ENCODE results near the gene SELENOF.

The SELENOF gene

GRCh38 chr1:86913896-86914600, at the start of gene SELENOF:
TSS of gene SELENOF (minus strand) at chr1:86914126. CDS start at chr1:86914111, 15 bp downstream.
- DNase-seq = peak; percentile 100

DNA sequence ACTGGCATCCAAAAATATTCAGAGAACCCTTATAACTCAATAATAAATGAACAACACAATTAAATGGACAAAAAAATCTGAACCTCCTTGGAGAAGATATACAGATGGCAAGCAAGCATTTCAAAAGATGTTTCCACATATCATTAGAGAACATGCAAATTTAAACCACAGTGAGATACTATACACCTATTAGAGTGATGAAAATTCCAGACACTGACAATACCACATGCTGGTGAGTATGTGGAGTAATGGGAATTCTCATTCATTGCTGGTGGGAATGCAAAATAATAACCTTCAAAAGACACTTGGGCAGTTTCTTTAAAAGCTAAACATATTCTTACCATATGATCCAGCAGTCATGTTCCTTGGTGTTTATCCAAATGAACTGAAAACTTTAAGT, 46.6 kb upstream of the SELENOF start:
- DNase-seq = no peak

DNA sequence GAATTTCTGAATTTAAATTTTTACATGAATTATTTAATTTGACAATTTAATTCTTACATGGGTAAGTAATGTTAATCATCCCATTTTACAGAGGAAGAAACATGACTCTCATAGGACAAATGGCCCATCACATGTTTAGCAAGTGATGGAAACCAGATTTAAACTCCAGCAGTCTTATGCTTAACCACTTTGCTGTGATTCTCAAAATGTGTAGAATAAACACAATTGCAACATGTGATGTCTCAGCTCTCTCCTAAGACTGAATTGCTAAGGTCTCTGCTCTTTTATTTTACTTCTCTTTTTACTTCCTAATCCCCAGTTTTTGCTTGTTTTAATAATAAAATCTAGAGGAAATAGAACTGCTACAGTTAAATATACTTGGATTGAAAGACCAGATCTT, 43.3 kb upstream of the SELENOF start:
- no peak for DNase-seq

DNA sequence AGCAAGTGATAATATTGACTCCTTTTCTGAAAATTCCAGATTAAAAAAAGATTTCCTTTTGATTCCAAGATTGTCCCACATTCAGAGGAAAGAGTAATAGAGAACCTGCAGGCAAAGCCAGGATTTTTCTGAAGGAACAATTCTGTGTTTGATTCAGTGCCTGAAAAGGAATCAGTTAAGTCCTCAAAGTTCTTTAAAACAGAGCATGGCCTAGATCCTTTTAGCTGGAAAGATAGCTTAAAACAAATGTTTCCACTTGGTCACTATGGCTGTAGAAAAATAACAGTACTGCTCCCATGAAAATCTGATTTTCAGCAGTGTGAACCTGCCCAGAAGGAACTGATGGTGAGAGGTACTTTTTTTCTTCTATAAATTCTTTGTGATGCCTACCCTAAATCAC, 42.3 kb upstream of the SELENOF start:
- no peak for DNase-seq

DNA sequence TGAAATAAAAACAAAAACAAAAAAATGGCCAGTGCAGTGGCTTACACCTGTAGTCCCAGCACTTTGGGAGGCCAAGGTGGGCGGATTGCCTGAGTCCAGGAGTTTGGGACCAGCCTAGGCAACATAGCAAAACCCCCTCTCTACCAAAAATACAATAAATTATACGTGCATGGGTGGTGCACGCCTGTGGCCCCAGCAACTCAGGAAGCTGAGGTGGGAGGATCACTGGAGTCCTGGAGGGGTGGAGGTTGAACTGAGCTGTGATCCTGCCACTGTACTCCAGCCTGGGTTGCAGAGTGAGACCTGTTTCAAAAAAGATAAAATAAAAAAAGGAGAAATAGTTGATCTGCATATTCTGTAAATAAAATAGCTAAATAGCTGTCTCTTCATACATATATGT, 41.8 kb upstream of the SELENOF start:
- DNase-seq = no peak

DNA sequence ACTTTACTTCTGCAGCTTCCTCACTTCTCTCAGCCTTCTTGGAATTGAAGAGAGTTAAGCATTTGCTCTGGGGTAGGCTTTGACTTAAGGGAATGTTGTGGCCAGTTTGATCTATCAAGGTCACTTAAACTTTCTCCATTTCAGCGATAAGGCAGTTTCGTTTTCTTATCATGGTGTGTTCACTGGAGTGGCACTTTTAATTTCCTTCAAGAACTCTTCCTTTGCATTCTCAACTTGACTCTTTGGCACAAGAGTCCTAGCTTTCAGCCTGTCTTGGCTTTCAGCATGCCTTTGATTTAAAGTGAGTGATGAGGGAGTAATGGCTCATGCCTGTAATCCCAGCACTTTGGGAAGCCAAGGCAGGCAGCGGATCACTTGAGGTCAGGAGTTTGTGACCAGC, 39.2 kb upstream of the SELENOF start:
- no peak for DNase-seq

GRCh38 chr1:86951430-86951829, 37.5 kb upstream of the SELENOF start:
- no peak for DNase-seq

DNA sequence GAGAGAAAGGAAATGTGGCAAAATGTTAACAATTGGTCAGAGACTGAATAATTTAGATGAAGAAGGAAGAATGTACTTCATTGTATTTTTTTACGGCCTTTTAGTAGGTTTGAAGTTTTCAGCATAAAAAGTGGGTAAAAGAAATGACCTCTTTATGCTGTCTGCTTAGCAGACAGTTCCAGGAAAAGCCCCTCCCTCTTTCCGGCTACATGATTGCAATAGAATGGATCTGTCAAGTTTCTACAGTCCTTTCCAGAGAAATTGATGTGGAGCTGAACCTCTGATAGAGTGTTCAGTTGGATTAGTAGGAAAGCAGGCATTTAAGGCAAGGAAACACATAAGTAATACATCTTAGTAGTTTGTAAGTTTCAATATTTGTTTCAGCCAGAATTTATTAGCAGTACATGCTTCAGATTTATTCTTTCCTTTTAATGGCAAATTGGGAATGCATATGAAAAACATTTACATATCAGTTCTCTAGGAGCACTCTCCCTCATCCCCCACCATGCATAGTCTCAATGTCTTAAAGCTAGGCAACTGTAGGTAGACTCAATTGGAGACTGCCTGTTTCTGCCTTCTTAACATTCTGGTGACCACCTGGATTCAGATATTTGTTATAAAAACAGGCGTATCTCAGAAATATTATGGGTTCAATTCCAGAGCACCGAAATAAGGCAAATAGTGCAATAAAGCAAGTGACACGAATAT, 36.9 kb upstream of the SELENOF start:
- DNase-seq = no peak

DNA sequence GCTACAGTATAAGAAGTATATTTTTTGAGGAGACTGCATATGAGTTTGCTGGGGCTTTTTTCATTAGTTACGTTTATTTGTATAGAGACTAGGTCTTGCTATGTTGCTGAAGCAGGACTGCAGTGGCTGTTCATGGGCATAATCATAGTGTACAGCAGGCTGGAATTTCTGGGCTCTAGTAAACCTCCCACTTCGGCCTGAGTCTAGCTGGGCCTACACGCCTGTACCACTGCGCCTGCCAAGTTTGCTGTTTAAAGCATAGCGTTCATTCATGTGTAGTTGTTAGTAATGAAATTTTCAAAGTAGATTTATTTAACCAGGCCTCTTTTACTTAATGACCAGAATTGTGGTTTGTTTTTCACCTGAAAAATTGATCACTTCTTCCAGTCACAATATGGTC, 34.3 kb upstream of the SELENOF start:
- DNase-seq = no peak

- no peak for DNase-seq
Observed at GRCh38 chr1:86942743-86943142, 28.8 kb upstream of the SELENOF start.

DNA sequence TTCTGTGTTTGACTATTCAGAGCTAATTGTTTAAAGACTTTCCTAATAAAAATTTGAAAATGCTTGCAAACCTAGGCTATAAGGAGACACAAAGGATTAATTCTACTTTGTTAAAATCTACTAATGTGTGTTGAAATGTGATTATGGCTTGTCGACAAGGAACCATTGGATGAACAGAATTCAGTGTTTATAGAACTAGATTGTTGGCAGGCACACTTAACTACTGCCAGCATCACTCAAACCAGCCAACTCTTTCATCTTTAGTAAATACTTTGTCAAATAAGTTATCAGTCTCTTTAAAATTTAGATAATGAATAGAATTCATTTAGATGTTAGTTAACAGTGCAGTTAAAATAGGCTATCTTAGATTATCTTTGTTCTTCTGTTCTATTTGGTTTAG, 28.1 kb upstream of the SELENOF start:
- DNase-seq = no peak

- no peak for DNase-seq
Observed at GRCh38 chr1:86940599-86940998, 26.7 kb upstream of the SELENOF start.

DNA sequence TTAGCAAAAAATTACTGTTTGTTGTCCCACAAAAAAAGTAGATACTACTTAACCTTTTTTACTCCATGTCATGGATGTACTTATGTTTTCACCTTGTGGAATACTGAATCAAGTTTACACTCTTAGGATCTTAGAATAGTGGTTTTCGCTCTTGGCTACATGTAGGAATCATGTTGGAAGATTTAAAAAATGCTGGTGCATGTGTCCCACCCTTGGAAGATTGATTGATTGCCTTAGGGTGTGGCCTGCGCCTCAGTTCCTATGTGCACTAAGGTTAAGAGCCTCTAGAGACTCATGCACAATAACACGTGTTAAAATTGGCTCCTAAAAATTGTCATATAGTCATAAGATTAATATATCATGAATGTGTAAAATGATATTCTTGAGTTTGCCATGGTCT, 25.5 kb upstream of the SELENOF start:
- no peak for DNase-seq

DNA sequence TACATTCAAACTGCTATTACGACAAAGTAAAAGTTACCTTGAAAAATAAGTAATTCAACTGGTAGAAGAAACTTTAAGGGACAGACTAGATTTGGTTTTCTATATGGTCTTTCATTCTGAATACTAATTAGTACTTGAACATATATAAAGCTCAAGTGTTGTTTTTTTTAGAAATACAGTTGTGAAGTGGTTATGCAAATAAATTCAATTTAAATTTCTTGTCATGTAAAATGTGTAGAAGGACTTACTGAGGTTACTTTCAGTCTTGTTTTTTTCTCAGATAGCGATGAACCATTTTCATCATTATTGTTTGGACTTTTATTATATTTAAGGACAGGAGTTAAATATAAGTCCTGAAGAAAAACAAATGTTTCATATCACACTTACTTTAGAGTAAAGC, 24.9 kb upstream of the SELENOF start:
- no peak for DNase-seq

- DNase-seq = no peak
Observed at GRCh38 chr1:86938450-86938849, 24.5 kb upstream of the SELENOF start.

DNA sequence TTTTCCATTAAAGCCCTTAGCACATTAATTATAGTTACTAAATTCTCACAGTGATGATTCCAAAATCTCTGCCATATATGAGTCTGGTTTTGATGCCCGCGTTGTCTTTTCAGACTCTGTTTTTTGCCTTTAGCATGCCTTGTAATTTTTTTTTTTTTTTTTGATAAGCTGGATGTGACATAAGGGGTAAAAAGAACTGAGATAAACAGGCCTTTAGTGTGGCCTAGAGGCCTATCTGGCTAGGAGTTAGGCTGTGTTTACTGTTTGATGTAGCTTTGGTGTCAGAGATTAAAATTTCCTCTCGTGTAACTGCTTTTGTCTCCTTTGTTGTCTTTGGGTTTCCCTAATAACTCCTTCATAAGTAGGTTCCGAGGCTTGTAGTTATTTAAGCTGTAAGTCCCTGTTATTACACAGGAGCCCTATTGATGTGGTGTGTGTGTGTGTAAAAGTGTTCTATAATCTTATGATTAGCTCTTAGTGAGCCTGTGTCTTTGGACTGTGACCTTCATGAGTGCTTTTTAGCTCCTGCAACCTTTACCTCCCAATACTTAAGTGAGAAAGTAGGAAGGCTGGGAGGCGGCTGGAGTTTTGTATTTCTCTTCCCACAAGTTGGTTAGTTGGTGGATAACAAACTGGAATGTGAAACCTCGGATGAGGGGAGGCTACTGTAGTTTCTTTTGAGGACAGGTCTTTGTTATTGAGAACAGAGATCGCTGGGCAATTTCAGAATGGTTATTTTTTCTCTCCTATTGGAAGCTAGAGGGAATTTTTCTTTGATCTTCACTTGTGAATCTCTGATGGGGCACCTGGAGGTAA, 19.8 kb upstream of the SELENOF start:
- no peak for DNase-seq

DNA sequence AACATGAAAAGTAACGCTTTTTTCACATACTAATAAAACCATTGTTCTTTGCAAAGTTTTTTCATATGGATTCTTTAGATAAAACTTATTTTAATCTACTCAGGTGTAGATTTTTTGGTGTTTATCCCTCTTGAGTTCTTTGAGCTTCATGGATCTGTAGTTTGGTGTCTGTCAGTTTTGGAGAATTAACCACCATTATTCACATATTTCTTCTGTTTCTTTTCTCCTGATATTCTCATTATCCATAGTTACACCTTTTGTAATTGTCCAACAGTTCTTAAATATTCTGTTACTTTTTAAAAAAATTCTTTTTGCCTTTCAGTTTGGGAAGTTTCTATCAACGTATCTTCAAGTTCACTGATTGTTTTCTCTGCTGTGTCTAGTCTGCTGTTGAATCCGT, 19.1 kb upstream of the SELENOF start:
- no peak for DNase-seq

GRCh38 chr1:86928819-86929218, 14.9 kb upstream of the SELENOF start:
- DNase-seq = no peak

DNA sequence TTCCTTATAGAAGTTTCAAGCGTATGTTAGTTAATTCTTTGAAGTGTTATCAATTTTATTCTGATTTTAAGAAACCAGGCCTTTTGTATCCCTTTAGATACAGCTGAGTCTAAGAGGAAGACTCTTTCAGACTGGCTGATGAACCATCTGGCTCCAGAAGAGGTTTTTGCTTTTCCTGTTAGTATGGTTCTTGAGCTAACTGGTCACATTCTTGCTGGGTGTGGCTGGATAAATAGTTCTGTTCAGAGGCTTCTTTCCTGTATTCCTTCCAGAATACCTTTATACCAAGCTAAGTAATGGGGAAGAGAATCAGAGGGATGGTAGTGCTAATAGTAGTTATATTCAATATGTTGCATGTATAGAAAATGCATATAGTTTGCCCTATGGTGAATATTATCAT, 13.0 kb upstream of the SELENOF start:
- no peak for DNase-seq

DNA sequence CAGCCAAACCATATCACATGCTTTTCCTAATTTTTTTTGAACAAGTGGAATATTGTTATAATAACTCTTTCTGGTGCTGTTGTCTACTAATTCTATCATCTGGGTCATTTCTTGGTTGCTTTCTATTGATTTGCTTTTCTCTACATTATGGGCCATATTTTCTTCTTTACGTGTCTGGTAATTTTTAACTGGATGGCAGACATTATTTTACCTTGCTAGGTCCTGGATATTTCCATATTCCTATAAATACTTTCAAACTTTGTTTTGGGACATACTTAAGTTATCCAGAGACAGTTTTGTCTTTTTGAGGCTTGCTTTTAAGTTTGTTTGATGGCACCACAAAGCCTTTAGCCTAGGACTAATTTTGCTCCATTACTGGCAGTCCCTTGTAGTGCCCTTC, 11.8 kb upstream of the SELENOF start:
- DNase-seq = no peak

DNA sequence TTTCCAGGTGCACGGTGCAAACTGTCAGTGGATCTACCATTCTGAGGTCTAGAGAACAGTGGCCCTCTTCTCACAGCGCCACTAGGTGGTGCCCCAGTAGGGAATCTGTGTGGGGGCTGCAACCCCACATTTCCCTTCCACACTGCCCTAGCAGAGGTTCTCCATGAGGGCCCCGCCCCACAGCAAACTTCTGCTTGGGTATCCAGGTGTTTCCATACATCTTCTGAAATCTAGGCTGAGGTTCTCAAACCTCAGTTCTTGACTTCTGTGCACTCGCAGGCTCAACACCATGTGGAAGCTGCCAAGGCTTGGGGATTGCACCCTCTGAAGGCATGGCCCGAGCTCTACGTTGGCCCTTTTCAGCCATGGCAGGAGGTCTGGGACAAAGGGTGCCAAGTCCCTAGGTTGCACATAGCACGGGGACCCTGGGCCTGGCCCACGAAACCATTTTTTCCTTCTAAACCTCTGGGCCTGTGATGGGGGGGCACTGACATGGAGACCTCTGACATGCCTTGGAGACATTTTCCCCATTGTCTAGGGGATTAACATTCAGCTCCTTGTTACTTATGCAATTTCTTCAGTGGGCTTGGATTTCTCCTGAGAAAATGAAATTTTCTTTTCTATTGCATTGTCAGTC, 10.5 kb upstream of the SELENOF start:
- no peak for DNase-seq

DNA sequence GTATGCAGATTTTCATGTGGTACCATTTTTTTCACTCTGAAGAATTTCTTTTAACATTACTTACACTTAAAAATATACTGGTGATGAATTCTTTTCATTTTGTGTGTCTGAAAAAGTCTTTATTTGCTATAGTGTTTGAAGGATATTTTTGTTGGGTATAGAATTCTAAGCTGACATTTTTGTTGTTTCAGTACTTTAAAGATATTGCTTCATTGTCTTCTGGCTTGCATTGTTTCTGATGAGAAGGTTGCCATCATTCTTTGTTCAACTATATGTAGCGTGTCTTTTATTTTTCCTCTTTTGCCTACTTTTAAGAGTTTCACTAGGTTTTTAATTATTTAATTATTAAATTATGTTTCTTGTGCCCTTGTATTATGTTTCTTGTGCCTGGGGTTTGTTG, 8.5 kb upstream of the SELENOF start:
- no peak for DNase-seq

DNA sequence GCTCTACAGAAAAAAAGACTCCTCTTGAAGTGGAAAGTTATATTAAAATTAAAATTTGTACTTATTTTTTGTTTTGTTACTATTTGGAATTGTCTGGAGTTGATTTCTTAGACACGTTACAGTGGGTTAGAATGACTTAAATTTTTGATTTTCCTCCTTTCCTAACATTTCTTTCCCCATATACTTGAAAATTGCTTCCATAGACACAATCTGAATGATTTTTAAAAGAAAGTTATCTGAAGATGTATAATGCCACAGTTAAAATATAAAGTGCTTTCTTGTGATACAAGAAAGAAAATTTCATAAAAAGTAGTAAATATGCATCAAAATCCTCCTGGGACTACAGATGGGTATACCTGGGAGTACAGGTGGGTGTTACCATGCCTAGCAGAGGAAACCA, 2.8 kb upstream of the SELENOF start:
- no peak for DNase-seq

Measured in CD4-positive, alpha-beta T cell treated with Interleukin-6 for 4 hours (primary cell).